ENCODE data around the gene DNM2. TPM values are rescaled to one million over a fixed set of nuclear protein-coding genes. Genes with fewer than 3 reads are reported as not detected.
A peak's percentile ranks its signal among the peaks of the same experiment; 100 is the strongest.

DNM2 gene
- total RNA-seq, 6 experiments from 2014 or later: 54.0 to 86.9 (median 68.3) TPM

DNA sequence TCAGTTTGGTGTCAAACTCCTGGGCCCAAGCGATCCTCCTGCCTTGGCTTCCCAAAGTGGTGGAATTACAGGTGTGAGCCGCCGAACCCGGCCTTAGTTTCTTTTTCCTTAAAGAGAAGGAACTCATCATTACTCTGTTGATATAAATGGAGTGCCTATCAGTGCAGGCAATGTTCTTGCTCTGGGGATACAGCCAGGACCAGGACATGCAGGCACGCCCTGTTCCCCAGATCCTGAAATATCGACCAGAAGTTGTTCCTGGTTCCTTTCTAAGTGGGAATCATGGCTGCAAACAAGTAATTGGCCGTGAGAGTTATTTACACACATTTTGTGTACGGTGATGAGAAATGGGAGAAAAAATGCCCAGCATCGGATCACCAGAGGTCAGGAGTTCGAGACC is 8.4 kb downstream of the DNM2 start:
- no peak for TF ChIP-seq POLR2A (IDR thresholded peaks at IDR 0.05)
- TF ChIP-seq, protein P1, sequence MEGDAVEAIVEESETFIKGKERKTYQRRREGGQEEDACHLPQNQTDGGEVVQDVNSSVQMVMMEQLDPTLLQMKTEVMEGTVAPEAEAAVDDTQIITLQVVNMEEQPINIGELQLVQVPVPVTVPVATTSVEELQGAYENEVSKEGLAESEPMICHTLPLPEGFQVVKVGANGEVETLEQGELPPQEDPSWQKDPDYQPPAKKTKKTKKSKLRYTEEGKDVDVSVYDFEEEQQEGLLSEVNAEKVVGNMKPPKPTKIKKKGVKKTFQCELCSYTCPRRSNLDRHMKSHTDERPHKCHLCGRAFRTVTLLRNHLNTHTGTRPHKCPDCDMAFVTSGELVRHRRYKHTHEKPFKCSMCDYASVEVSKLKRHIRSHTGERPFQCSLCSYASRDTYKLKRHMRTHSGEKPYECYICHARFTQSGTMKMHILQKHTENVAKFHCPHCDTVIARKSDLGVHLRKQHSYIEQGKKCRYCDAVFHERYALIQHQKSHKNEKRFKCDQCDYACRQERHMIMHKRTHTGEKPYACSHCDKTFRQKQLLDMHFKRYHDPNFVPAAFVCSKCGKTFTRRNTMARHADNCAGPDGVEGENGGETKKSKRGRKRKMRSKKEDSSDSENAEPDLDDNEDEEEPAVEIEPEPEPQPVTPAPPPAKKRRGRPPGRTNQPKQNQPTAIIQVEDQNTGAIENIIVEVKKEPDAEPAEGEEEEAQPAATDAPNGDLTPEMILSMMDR (IDR thresholded peaks at IDR 0.05): no peak
- ATAC-seq: no peak
- no peaks in the 10 kb centered on the region for H3K9me3 ChIP-seq
- WGBS (ENCODE audit: insufficient coverage, low coverage, low lambda C conversion rate, missing lambda C conversion rate): 94% methylated on average over 9 of the region's 10 CpGs
- no peaks in the 10 kb centered on the region for H3K27me3 ChIP-seq
- no peak overlapping the region for H3K27ac ChIP-seq
- H3K4me1 ChIP-seq: peaks cover 0 to 3% (median 0%) of the 10 kb centered on the region in 4 donors
- no peak overlapping the region for H3K4me3 ChIP-seq
- DNase-seq: no peak
- H3K36me3 ChIP-seq: no peaks in the 10 kb centered on the region
- intact Hi-C loops (cut with DNase I): no loop called here

DNA sequence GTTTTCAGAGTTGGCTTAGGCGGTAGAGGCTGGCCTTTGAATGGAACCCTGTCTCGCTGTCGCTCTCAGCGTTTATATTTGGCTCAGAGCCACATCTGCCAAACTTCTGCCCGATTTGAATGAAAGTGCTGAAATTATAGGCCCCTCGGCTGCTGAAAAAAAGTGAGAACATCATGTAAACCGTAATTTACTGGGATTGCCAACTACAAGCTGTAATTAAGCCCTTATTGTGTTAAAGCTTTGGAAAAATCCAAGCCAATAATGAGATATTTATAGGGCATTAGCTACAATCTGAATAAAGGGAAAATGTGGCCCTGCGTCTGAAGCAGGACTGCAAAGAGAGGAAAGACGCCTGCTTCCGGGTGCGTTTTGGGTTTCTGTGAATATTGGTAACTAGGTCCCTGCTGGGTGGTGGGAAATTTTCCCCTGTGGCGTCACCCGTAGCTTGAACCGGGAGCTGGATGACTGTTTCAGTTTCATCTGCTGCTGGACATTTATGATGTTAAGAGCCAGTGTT is 9.9 kb downstream of the DNM2 start:
- intact Hi-C loops (cut with DNase I): no loop called here

DNA sequence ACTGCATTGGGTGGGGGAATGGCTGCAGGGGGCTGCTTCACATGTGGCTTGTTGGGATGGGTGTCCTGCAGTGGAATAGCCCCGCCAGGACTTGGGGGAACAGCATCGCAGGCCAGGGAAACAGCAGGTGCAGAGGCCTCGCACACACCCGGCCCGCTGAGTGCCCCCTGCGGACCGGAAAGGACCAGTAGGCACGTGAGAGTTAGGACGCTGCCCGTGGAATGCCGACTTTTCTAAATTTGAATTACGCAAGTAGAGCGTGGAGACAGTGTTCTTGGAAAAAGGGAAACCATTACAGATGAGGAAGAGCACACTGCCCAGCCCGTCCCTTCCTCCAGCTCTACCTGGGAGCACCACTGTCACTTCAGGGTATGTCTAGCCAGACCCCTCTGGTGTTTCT is 11.5 kb downstream of the DNM2 start:
- WGBS (ENCODE audit: insufficient coverage, low coverage, low lambda C conversion rate, missing lambda C conversion rate): 93% methylated on average over 13 of the region's 14 CpGs
- intact Hi-C loops (cut with DNase I): no loop called here
- ATAC-seq (peak; percentile 19 to 39 (median 31)), DNase-seq (no peak)
- no peak overlapping the region for H3K4me3 ChIP-seq
- no peaks in the 10 kb centered on the region for H3K36me3 ChIP-seq
- TF ChIP-seq POLR2A (IDR thresholded peaks at IDR 0.05): no peak
- TF ChIP-seq, protein P1 (IDR thresholded peaks at IDR 0.05): no peak
- no peak overlapping the region for H3K27ac ChIP-seq
- H3K9me3 ChIP-seq: no peaks in the 10 kb centered on the region
- no peaks in the 10 kb centered on the region for H3K27me3 ChIP-seq
- peaks cover 0 to 9% (median 0%) of the 10 kb centered on the region in 4 donors for H3K4me1 ChIP-seq

More for the DNA sequence above, 9.9 kb downstream of the DNM2 start:
- Histone ChIP-seq H3K4me3 (no peak overlapping the region), H3K27ac (no peak overlapping the region), H3K4me1 (peaks cover 0 to 9% (median 0%) of the 10 kb centered on the region in 4 donors), H3K36me3 (no peaks in the 10 kb centered on the region), H3K9me3 (no peaks in the 10 kb centered on the region), H3K27me3 (no peaks in the 10 kb centered on the region)
- ATAC-seq: no peak
- DNase-seq: no peak
- 82% methylated on average over 12 of the region's 14 CpGs for WGBS (ENCODE audit: insufficient coverage, low coverage, low lambda C conversion rate, missing lambda C conversion rate)
- TF ChIP-seq, protein P1 (IDR thresholded peaks at IDR 0.05): no peak
- no peak for TF ChIP-seq POLR2A (IDR thresholded peaks at IDR 0.05)

DNA sequence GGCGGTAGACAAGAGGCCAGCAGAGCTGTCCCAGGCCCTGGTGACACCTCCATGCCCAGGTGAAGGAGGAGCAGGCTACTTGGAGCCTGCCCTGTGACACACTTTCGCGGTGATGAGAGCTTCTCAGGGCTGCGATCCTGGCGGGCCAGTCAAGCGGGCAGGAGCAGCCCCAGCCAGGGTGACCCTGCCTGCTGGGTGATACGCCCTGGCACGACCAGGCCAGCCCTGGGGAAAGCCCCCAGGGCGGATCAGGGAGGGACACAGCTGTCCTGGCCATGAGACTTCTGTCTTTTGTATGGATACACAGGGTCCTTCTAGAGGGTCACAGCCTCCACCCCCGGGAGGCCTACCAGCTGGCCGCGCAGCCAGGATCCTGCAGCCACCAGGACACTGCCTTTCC is 13.1 kb downstream of the DNM2 start:
- no peaks in the 10 kb centered on the region for H3K36me3 ChIP-seq
- ATAC-seq: peak in 3 of 4 donors; percentile 23 to 25 (median 24)
- peak overlapping the region in 2 of 3 donors; percentile 29 to 45 for H3K27ac ChIP-seq
- WGBS (ENCODE audit: insufficient coverage, low coverage, low lambda C conversion rate, missing lambda C conversion rate): 92% methylated on average over 2 of the region's 12 CpGs
- no peaks in the 10 kb centered on the region for H3K9me3 ChIP-seq
- H3K4me3 ChIP-seq: no peak overlapping the region
- DNase-seq: no peak
- peaks cover 0 to 9% (median 0%) of the 10 kb centered on the region in 4 donors for H3K4me1 ChIP-seq
- intact Hi-C loops (cut with DNase I): loop anchor here in 1 of 2 donors (5.0 kb wide), 1 partner anchor 46 kb away; no protein-coding TSS in a partner anchor
- TF ChIP-seq, protein P1 (IDR thresholded peaks at IDR 0.05): no peak
- no peak for TF ChIP-seq POLR2A (IDR thresholded peaks at IDR 0.05)
- H3K27me3 ChIP-seq: no peaks in the 10 kb centered on the region
